ENCODE measurements around the gene EEF1AKMT2. TPM values are rescaled to one million over a fixed set of nuclear protein-coding genes. Genes with fewer than 3 reads are reported as not detected.

The EEF1AKMT2 gene
- total and polyA plus RNA-seq, 2 of the 13 experiments (the other 11 are each of a cell fraction or from before 2014, with no cell fraction given) = 11.3 to 19.3 TPM

DNA sequence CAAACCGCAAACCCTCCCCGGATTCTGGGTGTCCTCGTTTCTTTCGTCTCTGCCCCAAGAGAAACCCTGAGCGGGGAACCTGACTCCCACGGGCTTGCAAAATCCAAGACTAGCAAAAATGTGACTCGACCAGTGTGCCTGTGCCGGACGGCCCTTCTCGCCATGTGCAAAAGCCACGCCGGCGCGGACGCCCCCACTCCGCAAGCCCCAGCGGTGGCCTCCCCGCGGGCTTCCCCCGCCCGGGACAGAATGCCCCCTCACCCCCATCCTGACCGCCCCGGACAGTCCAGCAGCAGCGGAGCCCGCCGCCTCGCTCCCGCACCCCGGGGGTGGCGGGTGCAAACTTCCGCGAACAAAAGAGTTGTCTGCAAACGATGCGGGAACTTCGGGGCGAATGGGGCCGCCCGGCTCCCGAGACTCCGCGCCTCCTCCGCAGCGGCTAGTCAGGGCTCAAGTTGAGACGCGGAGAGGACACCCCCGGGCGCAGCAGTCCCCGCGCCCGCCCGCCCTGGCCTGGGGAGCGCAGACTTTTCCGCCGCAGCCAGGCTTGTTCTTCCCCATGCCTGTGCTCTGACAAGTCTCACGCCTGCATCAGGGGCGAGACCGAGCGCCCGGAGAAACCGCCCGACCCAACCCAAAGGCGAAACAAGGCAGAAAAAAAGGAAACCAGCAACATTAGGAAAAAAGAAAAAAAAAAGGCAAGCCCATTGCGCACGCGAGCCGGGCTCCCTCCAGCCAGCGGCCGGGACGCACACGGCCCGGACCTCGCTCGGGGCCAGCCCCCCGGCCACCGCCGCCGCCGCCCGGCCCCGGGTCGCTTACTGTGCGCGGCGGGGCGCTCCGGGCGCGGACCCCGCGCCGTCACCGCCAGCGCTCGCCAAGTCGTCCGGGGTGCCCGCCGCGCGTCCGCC lies 48.2 kb downstream of the EEF1AKMT2 start (continued):
- TF ChIP-seq, protein P1, sequence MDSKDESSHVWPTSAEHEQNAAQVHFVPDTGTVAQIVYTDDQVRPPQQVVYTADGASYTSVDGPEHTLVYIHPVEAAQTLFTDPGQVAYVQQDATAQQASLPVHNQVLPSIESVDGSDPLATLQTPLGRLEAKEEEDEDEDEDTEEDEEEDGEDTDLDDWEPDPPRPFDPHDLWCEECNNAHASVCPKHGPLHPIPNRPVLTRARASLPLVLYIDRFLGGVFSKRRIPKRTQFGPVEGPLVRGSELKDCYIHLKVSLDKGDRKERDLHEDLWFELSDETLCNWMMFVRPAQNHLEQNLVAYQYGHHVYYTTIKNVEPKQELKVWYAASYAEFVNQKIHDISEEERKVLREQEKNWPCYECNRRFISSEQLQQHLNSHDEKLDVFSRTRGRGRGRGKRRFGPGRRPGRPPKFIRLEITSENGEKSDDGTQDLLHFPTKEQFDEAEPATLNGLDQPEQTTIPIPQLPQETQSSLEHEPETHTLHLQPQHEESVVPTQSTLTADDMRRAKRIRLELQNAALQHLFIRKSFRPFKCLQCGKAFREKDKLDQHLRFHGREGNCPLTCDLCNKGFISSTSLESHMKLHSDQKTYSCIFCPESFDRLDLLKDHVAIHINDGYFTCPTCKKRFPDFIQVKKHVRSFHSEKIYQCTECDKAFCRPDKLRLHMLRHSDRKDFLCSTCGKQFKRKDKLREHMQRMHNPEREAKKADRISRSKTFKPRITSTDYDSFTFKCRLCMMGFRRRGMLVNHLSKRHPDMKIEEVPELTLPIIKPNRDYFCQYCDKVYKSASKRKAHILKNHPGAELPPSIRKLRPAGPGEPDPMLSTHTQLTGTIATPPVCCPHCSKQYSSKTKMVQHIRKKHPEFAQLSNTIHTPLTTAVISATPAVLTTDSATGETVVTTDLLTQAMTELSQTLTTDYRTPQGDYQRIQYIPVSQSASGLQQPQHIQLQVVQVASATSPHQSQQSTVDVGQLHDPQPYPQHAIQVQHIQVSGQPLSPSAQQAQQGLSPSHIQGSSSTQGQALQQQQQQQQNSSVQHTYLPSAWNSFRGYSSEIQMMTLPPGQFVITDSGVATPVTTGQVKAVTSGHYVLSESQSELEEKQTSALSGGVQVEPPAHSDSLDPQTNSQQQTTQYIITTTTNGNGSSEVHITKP (CRISPR knock-in tag; IDR thresholded peaks at IDR 0.05; ENCODE audit: low read depth) = 0 out of 2 replicates have a peak, but pooled peaks have one; percentile 14
- TF ChIP-seq, protein P2, sequence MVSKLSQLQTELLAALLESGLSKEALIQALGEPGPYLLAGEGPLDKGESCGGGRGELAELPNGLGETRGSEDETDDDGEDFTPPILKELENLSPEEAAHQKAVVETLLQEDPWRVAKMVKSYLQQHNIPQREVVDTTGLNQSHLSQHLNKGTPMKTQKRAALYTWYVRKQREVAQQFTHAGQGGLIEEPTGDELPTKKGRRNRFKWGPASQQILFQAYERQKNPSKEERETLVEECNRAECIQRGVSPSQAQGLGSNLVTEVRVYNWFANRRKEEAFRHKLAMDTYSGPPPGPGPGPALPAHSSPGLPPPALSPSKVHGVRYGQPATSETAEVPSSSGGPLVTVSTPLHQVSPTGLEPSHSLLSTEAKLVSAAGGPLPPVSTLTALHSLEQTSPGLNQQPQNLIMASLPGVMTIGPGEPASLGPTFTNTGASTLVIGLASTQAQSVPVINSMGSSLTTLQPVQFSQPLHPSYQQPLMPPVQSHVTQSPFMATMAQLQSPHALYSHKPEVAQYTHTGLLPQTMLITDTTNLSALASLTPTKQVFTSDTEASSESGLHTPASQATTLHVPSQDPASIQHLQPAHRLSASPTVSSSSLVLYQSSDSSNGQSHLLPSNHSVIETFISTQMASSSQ (IDR thresholded peaks at IDR 0.05; ENCODE audit: low read depth) = no peak
- TF ChIP-seq, protein P2 (CRISPR knock-in tag; IDR thresholded peaks at IDR 0.05; ENCODE audit: borderline replicate concordance) = no peak
- TF ChIP-seq RARG (CRISPR knock-in tag; IDR thresholded peaks at IDR 0.05; ENCODE audit: low read depth) (no peak), XRCC5 (optimal IDR thresholded peaks at IDR 0.05; ENCODE audit: low read length) (no peak), NCOA5 (CRISPR knock-in tag; IDR thresholded peaks at IDR 0.05) (no peak), ZNF564 (CRISPR knock-in tag; IDR thresholded peaks at IDR 0.05) (no peak), HIVEP1 (CRISPR knock-in tag; IDR thresholded peaks at IDR 0.05) (no peak), ARNT2 (CRISPR knock-in tag; IDR thresholded peaks at IDR 0.05; ENCODE audit: low read depth) (no peak; the same call in 1 of the 2 replicates), HNF4G (IDR thresholded peaks at IDR 0.05; ENCODE audit: borderline replicate concordance, low read depth, low read length) (no peak), HNF4G (CRISPR knock-in tag; IDR thresholded peaks at IDR 0.05; ENCODE audit: borderline replicate concordance, low read depth) (no peak), FOXJ3 (CRISPR knock-in tag; IDR thresholded peaks at IDR 0.05; ENCODE audit: borderline replicate concordance) (no peak)
- TF ChIP-seq, protein P3, sequence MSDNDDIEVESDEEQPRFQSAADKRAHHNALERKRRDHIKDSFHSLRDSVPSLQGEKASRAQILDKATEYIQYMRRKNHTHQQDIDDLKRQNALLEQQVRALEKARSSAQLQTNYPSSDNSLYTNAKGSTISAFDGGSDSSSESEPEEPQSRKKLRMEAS (IDR thresholded peaks at IDR 0.05) = no peak
- TF ChIP-seq, protein P4, sequence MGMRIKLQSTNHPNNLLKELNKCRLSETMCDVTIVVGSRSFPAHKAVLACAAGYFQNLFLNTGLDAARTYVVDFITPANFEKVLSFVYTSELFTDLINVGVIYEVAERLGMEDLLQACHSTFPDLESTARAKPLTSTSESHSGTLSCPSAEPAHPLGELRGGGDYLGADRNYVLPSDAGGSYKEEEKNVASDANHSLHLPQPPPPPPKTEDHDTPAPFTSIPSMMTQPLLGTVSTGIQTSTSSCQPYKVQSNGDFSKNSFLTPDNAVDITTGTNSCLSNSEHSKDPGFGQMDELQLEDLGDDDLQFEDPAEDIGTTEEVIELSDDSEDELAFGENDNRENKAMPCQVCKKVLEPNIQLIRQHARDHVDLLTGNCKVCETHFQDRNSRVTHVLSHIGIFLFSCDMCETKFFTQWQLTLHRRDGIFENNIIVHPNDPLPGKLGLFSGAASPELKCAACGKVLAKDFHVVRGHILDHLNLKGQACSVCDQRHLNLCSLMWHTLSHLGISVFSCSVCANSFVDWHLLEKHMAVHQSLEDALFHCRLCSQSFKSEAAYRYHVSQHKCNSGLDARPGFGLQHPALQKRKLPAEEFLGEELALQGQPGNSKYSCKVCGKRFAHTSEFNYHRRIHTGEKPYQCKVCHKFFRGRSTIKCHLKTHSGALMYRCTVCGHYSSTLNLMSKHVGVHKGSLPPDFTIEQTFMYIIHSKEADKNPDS (CRISPR knock-in tag; IDR thresholded peaks at IDR 0.05) = no peak
- TF ChIP-seq, protein P5, sequence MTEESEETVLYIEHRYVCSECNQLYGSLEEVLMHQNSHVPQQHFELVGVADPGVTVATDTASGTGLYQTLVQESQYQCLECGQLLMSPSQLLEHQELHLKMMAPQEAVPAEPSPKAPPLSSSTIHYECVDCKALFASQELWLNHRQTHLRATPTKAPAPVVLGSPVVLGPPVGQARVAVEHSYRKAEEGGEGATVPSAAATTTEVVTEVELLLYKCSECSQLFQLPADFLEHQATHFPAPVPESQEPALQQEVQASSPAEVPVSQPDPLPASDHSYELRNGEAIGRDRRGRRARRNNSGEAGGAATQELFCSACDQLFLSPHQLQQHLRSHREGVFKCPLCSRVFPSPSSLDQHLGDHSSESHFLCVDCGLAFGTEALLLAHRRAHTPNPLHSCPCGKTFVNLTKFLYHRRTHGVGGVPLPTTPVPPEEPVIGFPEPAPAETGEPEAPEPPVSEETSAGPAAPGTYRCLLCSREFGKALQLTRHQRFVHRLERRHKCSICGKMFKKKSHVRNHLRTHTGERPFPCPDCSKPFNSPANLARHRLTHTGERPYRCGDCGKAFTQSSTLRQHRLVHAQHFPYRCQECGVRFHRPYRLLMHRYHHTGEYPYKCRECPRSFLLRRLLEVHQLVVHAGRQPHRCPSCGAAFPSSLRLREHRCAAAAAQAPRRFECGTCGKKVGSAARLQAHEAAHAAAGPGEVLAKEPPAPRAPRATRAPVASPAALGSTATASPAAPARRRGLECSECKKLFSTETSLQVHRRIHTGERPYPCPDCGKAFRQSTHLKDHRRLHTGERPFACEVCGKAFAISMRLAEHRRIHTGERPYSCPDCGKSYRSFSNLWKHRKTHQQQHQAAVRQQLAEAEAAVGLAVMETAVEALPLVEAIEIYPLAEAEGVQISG (CRISPR knock-in tag; IDR thresholded peaks at IDR 0.05) = 0 out of 2 replicates have a peak, but pooled peaks have one; percentile 0
